GM19463 (cell line): Measurements from ENCODE around the gene CKM.
"Not testable (repeated sequence)": the region's sequence is repeated elsewhere in the genome, so short reads cannot be mapped to it uniquely, and the experiment has no call there.

ENCODE experiments used
- ATAC-seq: cut with Tn5 transposase; IDR thresholded peaks from one replicate; pipeline ENCODE4 v1.9.1; 2021; ENCODE audit warnings: mild to moderate bottlenecking, moderate library complexity; ENCODE audit not compliant: unreplicated experiment

The CKM gene

GRCh38 chr19:45349430-45349941 is 26.8 kb upstream of the CKM start:
- no peak for ATAC-seq

GRCh38 chr19:45349126-45349415 is 26.4 kb upstream of the CKM start:
- ATAC-seq = no peak

- no peak for ATAC-seq
These were observed 25.9 kb upstream of the CKM start for GRCh38 chr19:45348367-45349125.

GRCh38 chr19:45347570-45348366 is 25.1 kb upstream of the CKM start:
- no peak for ATAC-seq

- ATAC-seq = no peak
These were observed 23.8 kb upstream of the CKM start for GRCh38 chr19:45346449-45346848.

GRCh38 chr19:45345506-45345860 is 22.8 kb upstream of the CKM start:
- ATAC-seq = no peak

- no peak for ATAC-seq
These were observed 22.2 kb upstream of the CKM start for GRCh38 chr19:45344621-45345505.

- no peak for ATAC-seq
These were observed 20.2 kb upstream of the CKM start for GRCh38 chr19:45342911-45343310.

- ATAC-seq = no peak
These were observed 18.3 kb upstream of the CKM start for GRCh38 chr19:45340899-45341453.

GRCh38 chr19:45340232-45340898 is 17.7 kb upstream of the CKM start, which contains the start of gene KLC3:
Gene KLC3, plus strand, starts transcription at chr19:45340750. Its CDS starts 4,792 bp downstream, at chr19:45345542.
- ATAC-seq = no peak

GRCh38 chr19:45339629-45340028 is 17.0 kb upstream of the CKM start:
- ATAC-seq = no peak

- ATAC-seq = no peak
These were observed 14.1 kb upstream of the CKM start for GRCh38 chr19:45336696-45337251.

GRCh38 chr19:45334881-45335280 is 12.2 kb upstream of the CKM start:
- ATAC-seq = not testable (repeated sequence)

- ATAC-seq = no peak
These were observed 11.1 kb upstream of the CKM start for GRCh38 chr19:45333609-45334303.

- ATAC-seq = no peak
These were observed 8.7 kb upstream of the CKM start for GRCh38 chr19:45331411-45331810.

GRCh38 chr19:45327404-45328143 is 4.9 kb upstream of the CKM start:
- ATAC-seq = no peak

- no peak for ATAC-seq
These were observed 1.8 kb upstream of the CKM start for GRCh38 chr19:45324349-45324907.

- ATAC-seq = no peak
These were observed 1.0 kb upstream of the CKM start for GRCh38 chr19:45323671-45324081.
